ENCODE results near the gene MUC20. TPM values are rescaled to one million over a fixed set of nuclear protein-coding genes. Genes with fewer than 3 reads are reported as not detected.
A peak's percentile ranks its signal among the peaks of the same experiment; 100 is the strongest.
"Not testable (repeated sequence)": the region's sequence is repeated elsewhere in the genome, so short reads cannot be mapped to it uniquely, and the experiment has no call there.

Gene MUC20
- total and polyA plus RNA-seq, 5 donors = 0.86 to 4.8 (median 1.7) TPM

DNA sequence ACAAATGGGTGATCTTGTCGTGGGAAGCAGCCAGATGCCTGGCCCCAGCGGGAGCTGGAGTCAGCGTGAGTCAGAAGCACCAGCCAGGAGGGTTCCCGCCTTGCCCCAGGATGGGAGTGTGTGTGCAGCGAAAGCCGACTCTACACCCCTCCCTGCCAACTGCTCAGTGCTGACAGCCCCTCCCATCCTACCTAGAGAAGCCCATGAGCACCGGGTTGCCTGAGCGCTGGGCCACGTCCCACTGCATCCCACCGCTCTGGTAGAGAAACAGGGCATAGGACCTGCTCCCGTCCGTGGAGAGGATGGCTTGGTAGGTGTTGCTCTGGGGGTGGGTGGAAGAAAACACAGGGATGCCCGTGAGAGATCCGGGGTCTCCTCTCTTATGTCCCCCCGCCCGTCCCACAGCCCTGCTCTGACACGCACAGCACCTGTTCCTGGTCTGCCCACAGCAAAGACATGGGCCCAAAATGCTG lies 48.1 kb downstream of the MUC20 start:
- Histone ChIP-seq H3K4me3 (ENCODE audit: low read length) (no peak overlapping the region), H3K4me1 (ENCODE audit: control insufficient read depth, insufficient read depth, low read length) (no peaks in the 10 kb centered on the region), H3K9me3 (ENCODE audit: control insufficient read depth, low read length) (no peaks in the 10 kb centered on the region), H3K27me3 (ENCODE audit: control insufficient read depth, insufficient read depth) (no peaks in the 10 kb centered on the region), H3K27ac (ENCODE audit: low read length) (no peak overlapping the region)
- DNase-seq (no peak), ATAC-seq (peak in 1 of 2 donors; percentile 34)
- WGBS = 70% methylated on average over 17 of the region's 17 CpGs
- intact Hi-C loops (cut with DNase I) = no loop called here

DNA sequence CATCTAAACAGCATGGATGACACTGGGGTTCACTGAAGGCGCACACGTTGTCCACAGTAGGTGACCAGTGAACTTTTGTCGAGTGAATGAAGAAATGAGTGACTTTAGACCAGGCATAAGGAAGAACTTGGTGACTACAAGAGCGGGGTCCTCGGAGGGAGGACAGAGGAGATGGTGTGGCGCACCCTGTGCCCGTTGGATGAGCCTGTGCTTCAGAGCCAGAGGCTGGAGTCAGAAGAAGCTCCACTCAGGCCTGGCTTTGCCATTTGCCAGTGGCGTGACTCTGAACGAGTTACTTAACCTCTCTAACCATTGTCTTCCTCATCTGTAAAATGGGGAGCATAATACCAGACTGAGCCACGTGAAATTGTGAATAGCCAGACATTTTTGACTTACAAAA lies 48.8 kb downstream of the MUC20 start:
- intact Hi-C loops (cut with DNase I) = no loop called here
- no peaks in the 10 kb centered on the region for H3K4me1 ChIP-seq (ENCODE audit: control insufficient read depth, insufficient read depth, low read length)
- ATAC-seq = no peak
- 93% methylated on average over 10 of the region's 10 CpGs for WGBS
- no peaks in the 10 kb centered on the region for H3K27me3 ChIP-seq (ENCODE audit: control insufficient read depth, insufficient read depth)
- H3K4me3 ChIP-seq (ENCODE audit: low read length) = no peak overlapping the region
- H3K9me3 ChIP-seq (ENCODE audit: control insufficient read depth, low read length) = no peaks in the 10 kb centered on the region
- no peak for DNase-seq
- H3K27ac ChIP-seq (ENCODE audit: low read length) = no peak overlapping the region

DNA sequence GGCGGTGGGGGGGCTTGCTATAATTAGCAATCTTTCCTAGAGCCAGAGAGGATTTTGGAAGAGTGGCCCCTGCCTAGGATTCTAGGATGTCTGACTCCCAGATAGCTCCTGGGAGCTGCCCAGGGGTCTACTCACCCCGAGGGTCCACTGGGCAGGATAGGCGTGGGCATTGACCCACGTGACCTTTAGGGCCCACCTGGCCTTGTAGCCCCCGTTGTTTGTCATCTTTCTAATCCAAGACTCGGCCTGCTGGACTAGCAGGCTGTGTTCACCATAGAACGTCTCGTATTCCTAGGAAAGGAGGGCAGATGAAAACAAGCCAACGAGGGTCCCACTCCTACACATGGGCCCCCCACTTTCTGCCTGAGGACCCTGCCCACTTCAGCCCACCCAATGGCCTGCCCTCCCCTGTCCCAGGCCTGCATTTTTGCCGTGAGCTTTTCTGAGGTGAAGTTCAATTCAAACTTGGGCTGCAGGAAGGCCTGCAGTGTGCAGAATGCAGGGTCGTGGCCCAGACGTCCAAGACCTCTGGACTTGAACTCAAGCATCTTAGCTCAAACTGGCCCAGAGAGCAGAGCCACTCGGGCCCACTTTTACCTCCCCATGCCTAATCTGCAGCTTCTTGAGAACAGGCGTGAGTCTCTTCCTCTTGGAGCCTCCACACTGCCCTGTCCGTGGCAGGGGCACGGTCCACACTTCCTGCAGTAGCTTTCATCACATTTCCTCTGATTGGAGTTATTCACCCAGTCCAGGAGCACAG lies 49.5 kb downstream of the MUC20 start:
- WGBS = 72% methylated on average over 16 of the region's 16 CpGs
- no peaks in the 10 kb centered on the region for H3K27me3 ChIP-seq (ENCODE audit: control insufficient read depth, insufficient read depth)
- ATAC-seq = peak in 1 of 2 donors; percentile 14
- no peaks in the 10 kb centered on the region for H3K9me3 ChIP-seq (ENCODE audit: control insufficient read depth, low read length)
- DNase-seq = no peak
- no peak overlapping the region for H3K4me3 ChIP-seq (ENCODE audit: low read length)
- intact Hi-C loops (cut with DNase I) = no loop called here
- H3K27ac ChIP-seq (ENCODE audit: low read length) = no peak overlapping the region
- no peaks in the 10 kb centered on the region for H3K4me1 ChIP-seq (ENCODE audit: control insufficient read depth, insufficient read depth, low read length)

DNA sequence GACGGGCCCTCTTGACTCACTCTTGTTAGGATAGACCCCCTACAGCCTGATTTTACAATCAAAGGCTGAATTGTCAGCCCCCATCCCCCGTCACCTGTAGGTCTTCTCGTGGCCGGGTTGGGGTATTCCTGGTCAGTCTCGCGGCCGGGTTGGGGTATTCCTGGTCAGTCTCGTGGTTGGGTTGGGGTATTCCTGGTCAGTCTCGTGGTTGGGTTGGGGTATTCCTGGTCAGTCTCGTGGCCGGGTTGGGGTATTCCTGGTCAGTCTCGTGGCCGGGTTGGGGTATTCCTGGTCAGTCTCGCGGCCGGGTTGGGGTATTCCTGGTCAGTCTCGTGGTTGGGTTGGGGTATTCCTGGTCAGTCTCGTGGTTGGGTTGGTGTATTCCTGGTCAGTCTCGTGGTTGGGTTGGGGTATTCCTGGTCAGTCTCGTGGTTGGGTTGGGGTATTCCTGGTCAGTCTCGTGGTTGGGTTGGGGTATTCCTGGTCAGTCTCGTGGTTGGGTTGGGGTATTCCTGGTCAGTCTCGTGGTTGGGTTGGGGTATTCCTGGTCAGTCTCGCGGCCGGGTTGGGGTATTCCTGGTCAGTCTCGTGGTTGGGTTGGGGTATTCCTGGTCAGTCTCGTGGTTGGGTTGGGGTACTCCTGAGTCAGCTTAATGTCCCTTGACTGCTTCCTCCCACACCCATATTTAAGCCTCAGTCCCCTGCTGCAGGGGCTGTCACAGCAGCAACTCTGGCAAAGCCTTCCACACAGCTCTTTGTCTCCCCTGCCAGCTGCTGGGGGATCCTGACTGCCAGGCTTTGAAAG lies 50.3 kb downstream of the MUC20 start:
- H3K9me3 ChIP-seq (ENCODE audit: control insufficient read depth, low read length); H3K4me3 ChIP-seq (ENCODE audit: low read length); H3K27ac ChIP-seq (ENCODE audit: low read length); ATAC-seq; intact Hi-C loops (cut with DNase I); H3K27me3 ChIP-seq (ENCODE audit: control insufficient read depth, insufficient read depth); H3K4me1 ChIP-seq (ENCODE audit: control insufficient read depth, insufficient read depth, low read length); DNase-seq: not testable (repeated sequence)
- WGBS = 92% methylated on average over 24 of the region's 28 CpGs

DNA sequence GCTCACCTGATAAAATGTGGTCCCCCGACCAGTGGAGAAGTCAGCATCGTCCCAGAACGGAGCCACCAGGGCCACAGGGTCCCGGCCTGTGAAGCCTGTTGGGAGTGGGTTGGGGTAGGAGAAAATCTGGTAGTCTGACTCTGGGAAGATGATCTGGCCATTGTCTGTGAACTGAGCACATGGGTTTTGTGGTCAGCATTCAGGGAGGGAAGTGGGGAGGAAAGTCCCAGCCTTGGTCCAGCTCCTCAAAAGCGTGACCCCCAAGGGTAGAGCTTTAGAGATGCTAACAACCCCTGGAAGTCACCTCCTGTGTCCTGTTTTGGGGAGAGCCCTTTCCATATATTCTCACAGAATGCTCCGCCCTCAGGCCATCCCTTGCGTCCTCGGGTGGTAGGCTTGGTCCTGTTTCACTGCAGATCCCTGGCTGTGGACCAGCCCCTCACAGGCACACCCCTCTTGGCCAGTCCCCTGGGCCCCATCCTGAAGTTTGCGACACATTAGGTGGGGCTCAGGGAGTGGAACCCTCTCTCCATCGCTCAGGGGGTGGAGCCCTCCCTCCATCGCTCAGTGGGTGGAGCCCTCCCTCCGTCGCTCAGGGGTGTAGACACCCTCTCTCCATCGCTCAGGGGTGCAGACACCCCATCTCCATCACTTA lies 51.0 kb downstream of the MUC20 start:
- intact Hi-C loops (cut with DNase I) = no loop called here
- Histone ChIP-seq H3K9me3 (ENCODE audit: control insufficient read depth, low read length) (no peaks in the 10 kb centered on the region), H3K4me3 (ENCODE audit: low read length) (no peak overlapping the region), H3K4me1 (ENCODE audit: control insufficient read depth, insufficient read depth, low read length) (no peaks in the 10 kb centered on the region), H3K27me3 (ENCODE audit: control insufficient read depth, insufficient read depth) (no peaks in the 10 kb centered on the region), H3K27ac (ENCODE audit: low read length) (no peak overlapping the region)
- ATAC-seq (no peak), DNase-seq (no peak)
- WGBS = 86% methylated on average over 14 of the region's 14 CpGs

DNA sequence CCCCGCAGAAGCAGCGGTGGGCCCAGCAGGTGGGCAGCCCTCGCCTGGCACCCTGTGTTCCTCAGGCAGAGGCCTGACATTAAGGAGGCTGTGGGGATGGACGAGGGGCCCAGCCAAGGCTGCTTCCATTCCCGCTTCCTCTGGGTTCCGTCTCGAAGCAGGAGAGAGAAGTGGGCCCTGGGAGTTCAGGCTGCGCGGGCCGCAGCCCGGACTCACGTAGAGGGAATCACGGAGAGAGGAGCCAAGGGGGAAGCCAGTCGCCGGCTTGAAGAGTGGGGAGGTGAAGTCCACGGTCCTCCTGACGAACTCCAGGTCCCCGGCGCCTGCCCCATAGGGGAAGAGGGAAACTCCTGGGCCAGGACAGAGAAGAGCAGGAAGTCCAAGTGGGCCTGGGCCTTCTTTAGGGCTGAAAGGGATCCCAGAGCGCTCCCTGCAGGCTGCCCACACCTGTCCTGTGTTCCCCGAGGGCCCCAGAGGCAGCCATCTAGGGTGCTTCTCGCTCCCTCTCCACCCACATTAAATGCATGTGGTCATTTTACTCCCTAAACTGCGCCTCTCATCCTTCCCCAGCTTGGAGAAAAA lies 53.3 kb downstream of the MUC20 start:
- intact Hi-C loops (cut with DNase I) = no loop called here
- H3K4me3 ChIP-seq (ENCODE audit: low read length) = no peak overlapping the region
- no peaks in the 10 kb centered on the region for H3K9me3 ChIP-seq (ENCODE audit: control insufficient read depth, low read length)
- H3K27ac ChIP-seq (ENCODE audit: low read length) = no peak overlapping the region
- ATAC-seq = peak; percentile 13 to 29
- WGBS = 80% methylated on average over 23 of the region's 23 CpGs
- no peaks in the 10 kb centered on the region for H3K27me3 ChIP-seq (ENCODE audit: control insufficient read depth, insufficient read depth)
- no peak for DNase-seq
- H3K4me1 ChIP-seq (ENCODE audit: control insufficient read depth, insufficient read depth, low read length) = no peaks in the 10 kb centered on the region

DNA sequence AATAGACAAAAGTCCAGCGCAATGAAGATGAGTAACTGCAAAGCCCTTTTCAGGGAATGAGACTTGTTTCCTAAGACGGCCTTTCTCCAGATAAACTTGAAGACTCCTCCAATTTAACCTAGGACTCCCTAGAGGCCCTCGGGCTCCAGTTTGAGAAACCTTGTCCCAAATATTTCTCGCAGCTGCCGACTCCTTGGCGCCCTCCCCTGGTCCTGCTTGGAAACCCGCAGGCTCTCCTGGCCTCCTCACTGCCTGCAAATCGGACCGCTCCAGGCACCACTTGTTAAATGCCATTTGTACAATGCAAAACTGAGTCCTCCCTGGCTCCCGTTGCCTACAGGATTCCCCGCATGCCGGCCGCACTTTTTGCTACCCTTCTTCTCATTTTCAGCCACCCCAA lies 54.1 kb downstream of the MUC20 start:
- ATAC-seq = peak; percentile 50 to 56
- WGBS = 36% methylated on average over 13 of the region's 13 CpGs
- Histone ChIP-seq H3K9me3 (ENCODE audit: control insufficient read depth, low read length) (no peaks in the 10 kb centered on the region), H3K4me3 (ENCODE audit: low read length) (no peak overlapping the region), H3K27ac (ENCODE audit: low read length) (no peak overlapping the region), H3K4me1 (ENCODE audit: control insufficient read depth, insufficient read depth, low read length) (no peaks in the 10 kb centered on the region), H3K27me3 (ENCODE audit: control insufficient read depth, insufficient read depth) (no peaks in the 10 kb centered on the region)
- DNase-seq = peak; percentile 59 to 78 (median 76)
- intact Hi-C loops (cut with DNase I) = no loop called here

DNA sequence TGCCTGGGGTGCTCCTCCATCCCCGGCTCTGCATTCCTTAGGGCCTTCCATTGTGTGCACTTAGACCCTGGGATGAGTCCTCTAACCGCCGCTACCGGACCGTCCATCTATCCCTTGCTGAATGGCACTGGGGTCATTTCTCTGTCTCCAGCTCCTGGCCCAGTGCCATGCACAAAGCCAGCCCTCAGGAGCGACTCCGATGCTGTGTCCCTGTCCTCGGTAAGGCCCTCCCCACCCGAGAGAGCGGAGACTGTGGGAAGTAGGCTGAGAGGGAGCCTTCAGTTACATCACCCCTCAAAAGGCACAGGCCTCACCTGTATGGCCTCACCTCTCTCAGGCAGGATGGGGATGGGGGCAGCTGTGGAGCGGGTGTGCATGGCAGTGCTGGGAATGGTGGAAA lies 57.2 kb downstream of the MUC20 start:
- DNase-seq = no peak
- intact Hi-C loops (cut with DNase I) = no loop called here
- 78% methylated on average over 11 of the region's 11 CpGs for WGBS
- H3K4me3 ChIP-seq (ENCODE audit: low read length) = no peak overlapping the region
- H3K27ac ChIP-seq (ENCODE audit: low read length) = no peak overlapping the region
- no peaks in the 10 kb centered on the region for H3K4me1 ChIP-seq (ENCODE audit: control insufficient read depth, insufficient read depth, low read length)
- ATAC-seq = no peak
- H3K27me3 ChIP-seq (ENCODE audit: control insufficient read depth, insufficient read depth) = no peaks in the 10 kb centered on the region
- H3K9me3 ChIP-seq (ENCODE audit: control insufficient read depth, low read length) = no peaks in the 10 kb centered on the region

DNA sequence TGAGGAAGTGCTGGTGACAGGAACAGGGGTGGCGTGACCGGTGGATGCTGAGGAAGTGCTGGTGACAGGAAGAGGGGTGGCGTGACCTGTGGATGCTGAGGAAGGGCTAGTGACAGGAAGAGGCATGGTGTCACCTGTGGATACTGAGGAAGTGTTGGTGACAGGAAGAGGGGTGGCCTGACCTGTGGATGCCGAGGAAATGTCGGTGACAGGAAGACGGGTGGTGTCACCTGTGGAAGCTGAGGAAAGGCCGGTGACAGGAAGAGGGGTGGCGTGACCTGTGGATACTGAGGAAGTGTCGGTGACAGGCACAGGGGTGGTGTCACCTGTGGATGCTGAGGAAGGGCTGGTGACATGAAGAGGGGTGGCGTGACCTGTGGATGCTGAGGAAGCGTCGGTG lies 60.5 kb downstream of the MUC20 start:
- H3K27ac ChIP-seq (ENCODE audit: low read length); H3K27me3 ChIP-seq (ENCODE audit: control insufficient read depth, insufficient read depth); DNase-seq; intact Hi-C loops (cut with DNase I); ATAC-seq; H3K9me3 ChIP-seq (ENCODE audit: control insufficient read depth, low read length); H3K4me1 ChIP-seq (ENCODE audit: control insufficient read depth, insufficient read depth, low read length); H3K4me3 ChIP-seq (ENCODE audit: low read length): not testable (repeated sequence)
- 83% methylated on average over 12 of the region's 12 CpGs for WGBS
